Measurements from ENCODE around the gene POFUT2.

Gene POFUT2

GRCh38 chr21:45325206-45326168 is 37.8 kb upstream of the POFUT2 start:
- Histone ChIP-seq H3K4me1 (ENCODE audit: control extremely low read depth in 1 of 4, control insufficient read depth in 4 of 4, insufficient read depth in 4 of 4, low read length in 3 of 4) (peaks cover 0 to 6% (median 1%) of the 10 kb centered on the region in 4 experiments), H3K27me3 (replicated peaks in 2 of 5; ENCODE audit: control insufficient read depth in 4 of 5, insufficient read depth in 5 of 5, low read length in 4 of 5) (peaks cover 0 to 7% (median 0%) of the 10 kb centered on the region in 5 experiments), H3K27ac (ENCODE audit: insufficient read depth in 1 of 2, low read depth in 1 of 2, low read length in 2 of 2, poor library complexity in 1 of 2, severe bottlenecking in 2 of 2) (no peak overlapping the region), H3K4me3 (ENCODE audit: control insufficient read depth in 1 of 7, extremely low read depth in 1 of 7, insufficient read depth in 4 of 7, low read depth in 2 of 7, low read length in 6 of 7) (no peak overlapping the region), H3K9me3 (ENCODE audit: control extremely low read depth in 1 of 5, control insufficient read depth in 4 of 5, insufficient read depth in 2 of 5, low read depth in 1 of 5, low read length in 4 of 5) (no peaks in the 10 kb centered on the region), H3K36me3 (ENCODE audit: control insufficient read depth in 4 of 4, insufficient read depth in 4 of 4, low read length in 3 of 4) (no peaks in the 10 kb centered on the region)
- no peak for DNase-seq
- 67% methylated on average over 22 of the region's 32 CpGs for WGBS (ENCODE audit: insufficient coverage)
- POLR2A ChIA-PET = no interaction called here
- CTCF ChIA-PET = no interaction called here

DNA sequence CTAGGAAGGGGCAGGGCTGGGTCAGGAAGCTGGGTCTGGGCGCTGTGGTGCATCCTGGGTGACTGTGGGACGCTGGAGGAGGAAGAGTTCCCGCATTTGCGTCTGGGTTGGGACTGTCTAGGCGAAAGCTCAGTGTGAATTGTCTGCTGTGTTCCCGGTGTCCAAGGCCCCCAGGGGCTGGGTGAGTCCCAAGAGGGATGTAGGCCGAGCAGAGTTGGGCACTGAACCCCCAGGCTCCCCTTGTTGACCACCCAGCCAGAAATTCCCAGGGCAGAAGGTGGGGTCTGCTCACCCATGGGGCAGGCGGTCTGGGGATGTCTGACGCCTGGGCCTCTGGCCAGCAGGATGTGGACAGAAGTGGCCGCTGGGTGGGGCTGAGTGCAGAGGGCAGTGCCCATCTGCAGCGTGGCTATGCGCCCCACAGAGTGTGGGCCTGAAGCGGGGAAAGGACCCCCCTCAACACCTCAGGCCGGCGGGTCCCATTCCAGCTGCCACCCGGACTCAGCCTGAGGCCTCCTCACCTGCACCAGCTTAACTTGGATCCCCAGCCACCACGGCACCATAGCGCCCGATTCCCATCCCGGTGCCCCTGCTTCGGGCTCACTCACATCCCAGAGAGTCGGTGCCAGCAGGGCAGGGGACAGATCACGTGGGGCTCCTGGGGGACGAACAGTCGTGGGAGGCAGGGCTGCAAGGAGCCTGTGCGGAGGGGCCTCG is 37.0 kb upstream of the POFUT2 start:
- ChIA-PET POLR2A (no interaction called here), CTCF (interaction anchor here (0.6 kb wide), 1 partner anchor 71 kb away, joined by 3 read pairs; no protein-coding TSS in a partner anchor)
- H3K27me3 ChIP-seq (replicated peaks in 2 of 5; ENCODE audit: control insufficient read depth in 4 of 5, insufficient read depth in 5 of 5, low read length in 4 of 5) = peaks cover 0 to 7% (median 0%) of the 10 kb centered on the region in 5 experiments
- H3K27ac ChIP-seq (ENCODE audit: insufficient read depth in 1 of 2, low read depth in 1 of 2, low read length in 2 of 2, poor library complexity in 1 of 2, severe bottlenecking in 2 of 2) = no peak overlapping the region
- peaks cover 0 to 7% (median 3%) of the 10 kb centered on the region in 4 experiments for H3K4me1 ChIP-seq (ENCODE audit: control extremely low read depth in 1 of 4, control insufficient read depth in 4 of 4, insufficient read depth in 4 of 4, low read length in 3 of 4)
- H3K36me3 ChIP-seq (ENCODE audit: control insufficient read depth in 4 of 4, insufficient read depth in 4 of 4, low read length in 3 of 4) = no peaks in the 10 kb centered on the region
- no peak for DNase-seq
- 85% methylated on average over 27 of the region's 27 CpGs for WGBS (ENCODE audit: insufficient coverage)
- H3K9me3 ChIP-seq (ENCODE audit: control extremely low read depth in 1 of 5, control insufficient read depth in 4 of 5, insufficient read depth in 2 of 5, low read depth in 1 of 5, low read length in 4 of 5) = no peaks in the 10 kb centered on the region
- no peak overlapping the region for H3K4me3 ChIP-seq (ENCODE audit: control insufficient read depth in 1 of 7, extremely low read depth in 1 of 7, insufficient read depth in 4 of 7, low read depth in 2 of 7, low read length in 6 of 7)

DNA sequence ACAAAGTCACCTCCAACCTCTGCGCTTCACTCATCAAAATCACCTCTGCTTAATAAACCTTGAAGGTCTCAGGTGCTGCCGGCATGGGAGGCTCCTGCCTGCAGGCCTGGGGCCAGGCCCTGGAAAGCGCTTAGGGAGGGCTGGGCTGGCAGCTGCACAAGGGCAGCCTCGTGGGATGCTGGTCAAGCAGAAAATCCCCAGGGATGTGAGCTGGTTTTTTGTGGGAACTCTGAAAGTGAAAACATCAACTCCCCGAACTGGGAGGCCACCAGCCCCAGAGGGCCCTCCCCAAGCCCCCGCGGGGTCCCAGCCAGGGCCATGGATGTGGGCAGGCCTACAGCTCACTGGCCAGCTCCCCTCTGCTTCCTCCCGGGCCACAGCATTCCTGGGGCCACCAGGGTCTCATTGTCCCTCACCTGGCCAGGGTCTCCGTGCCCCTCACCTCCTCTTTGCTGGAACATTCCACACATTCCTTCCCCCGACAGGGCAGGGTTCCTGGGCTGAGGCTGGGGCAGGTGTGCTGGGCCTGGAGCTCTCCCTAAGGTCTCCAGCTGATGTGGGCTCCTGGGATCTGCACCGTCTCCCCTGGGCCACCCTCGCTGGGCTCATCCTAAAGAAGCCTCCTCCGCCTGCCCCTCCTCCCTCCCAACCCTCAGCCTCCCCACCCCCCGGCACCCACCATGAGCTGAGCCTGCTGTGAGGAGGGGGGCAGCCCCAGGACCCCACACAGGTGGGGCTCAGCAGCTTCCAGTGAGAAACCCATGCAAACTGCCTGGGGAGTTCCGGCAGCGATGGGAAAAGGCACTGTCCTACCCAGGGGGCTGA is 36.0 kb upstream of the POFUT2 start:
- CTCF ChIA-PET = interaction anchor here (0.6 to 1.2 kb wide), 2 partner anchors 70 to 183 kb away, joined by 3 to 5 read pairs; no protein-coding TSS in a partner anchor
- POLR2A ChIA-PET = no interaction called here
- H3K27ac ChIP-seq (ENCODE audit: insufficient read depth in 1 of 2, low read depth in 1 of 2, low read length in 2 of 2, poor library complexity in 1 of 2, severe bottlenecking in 2 of 2) = no peak overlapping the region

GRCh38 chr21:45322960-45323461 is 35.3 kb upstream of the POFUT2 start:
- ChIA-PET CTCF (interaction anchor here (1.2 kb wide), 1 partner anchor 183 kb away, joined by 5 read pairs; no protein-coding TSS in a partner anchor), POLR2A (no interaction called here)
- WGBS (ENCODE audit: insufficient coverage) = 80% methylated on average over 22 of the region's 22 CpGs
- H3K36me3 ChIP-seq (ENCODE audit: control insufficient read depth in 4 of 4, insufficient read depth in 4 of 4, low read length in 3 of 4) = no peaks in the 10 kb centered on the region
- peaks cover 0 to 12% (median 8%) of the 10 kb centered on the region in 4 experiments for H3K4me1 ChIP-seq (ENCODE audit: control extremely low read depth in 1 of 4, control insufficient read depth in 4 of 4, insufficient read depth in 4 of 4, low read length in 3 of 4)
- H3K27me3 ChIP-seq (replicated peaks in 2 of 5; ENCODE audit: control insufficient read depth in 4 of 5, insufficient read depth in 5 of 5, low read length in 4 of 5) = peaks cover 0 to 7% (median 0%) of the 10 kb centered on the region in 5 experiments
- no peaks in the 10 kb centered on the region for H3K9me3 ChIP-seq (ENCODE audit: control extremely low read depth in 1 of 5, control insufficient read depth in 4 of 5, insufficient read depth in 2 of 5, low read depth in 1 of 5, low read length in 4 of 5)
- H3K27ac ChIP-seq (ENCODE audit: insufficient read depth in 1 of 2, low read depth in 1 of 2, low read length in 2 of 2, poor library complexity in 1 of 2, severe bottlenecking in 2 of 2) = no peak overlapping the region
- no peak for DNase-seq
- no peak overlapping the region for H3K4me3 ChIP-seq (ENCODE audit: control insufficient read depth in 1 of 7, extremely low read depth in 1 of 7, insufficient read depth in 4 of 7, low read depth in 2 of 7, low read length in 6 of 7)

More for the DNA sequence above, 36.0 kb upstream of the POFUT2 start:
- no peaks in the 10 kb centered on the region for H3K9me3 ChIP-seq (ENCODE audit: control extremely low read depth in 1 of 5, control insufficient read depth in 4 of 5, insufficient read depth in 2 of 5, low read depth in 1 of 5, low read length in 4 of 5)
- peaks cover 0 to 12% (median 8%) of the 10 kb centered on the region in 4 experiments for H3K4me1 ChIP-seq (ENCODE audit: control extremely low read depth in 1 of 4, control insufficient read depth in 4 of 4, insufficient read depth in 4 of 4, low read length in 3 of 4)
- no peak overlapping the region for H3K4me3 ChIP-seq (ENCODE audit: control insufficient read depth in 1 of 7, extremely low read depth in 1 of 7, insufficient read depth in 4 of 7, low read depth in 2 of 7, low read length in 6 of 7)
- H3K36me3 ChIP-seq (ENCODE audit: control insufficient read depth in 4 of 4, insufficient read depth in 4 of 4, low read length in 3 of 4) = no peaks in the 10 kb centered on the region
- peaks cover 0 to 7% (median 0%) of the 10 kb centered on the region in 5 experiments for H3K27me3 ChIP-seq (replicated peaks in 2 of 5; ENCODE audit: control insufficient read depth in 4 of 5, insufficient read depth in 5 of 5, low read length in 4 of 5)
- DNase-seq = no peak
- WGBS (ENCODE audit: insufficient coverage) = 91% methylated on average over 7 of the region's 16 CpGs

- Histone ChIP-seq H3K4me1 (ENCODE audit: control extremely low read depth in 1 of 4, control insufficient read depth in 4 of 4, insufficient read depth in 4 of 4, low read length in 3 of 4) (peaks cover 0 to 11% (median 8%) of the 10 kb centered on the region in 4 experiments), H3K36me3 (ENCODE audit: control insufficient read depth in 4 of 4, insufficient read depth in 4 of 4, low read length in 3 of 4) (no peaks in the 10 kb centered on the region), H3K27me3 (replicated peaks in 2 of 5; ENCODE audit: control insufficient read depth in 4 of 5, insufficient read depth in 5 of 5, low read length in 4 of 5) (peaks cover 0 to 7% (median 0%) of the 10 kb centered on the region in 5 experiments), H3K4me3 (ENCODE audit: control insufficient read depth in 1 of 7, extremely low read depth in 1 of 7, insufficient read depth in 4 of 7, low read depth in 2 of 7, low read length in 6 of 7) (no peak overlapping the region), H3K27ac (ENCODE audit: insufficient read depth in 1 of 2, low read depth in 1 of 2, low read length in 2 of 2, poor library complexity in 1 of 2, severe bottlenecking in 2 of 2) (no peak overlapping the region), H3K9me3 (ENCODE audit: control extremely low read depth in 1 of 5, control insufficient read depth in 4 of 5, insufficient read depth in 2 of 5, low read depth in 1 of 5, low read length in 4 of 5) (no peaks in the 10 kb centered on the region)
- 49% methylated on average over 12 of the region's 24 CpGs for WGBS (ENCODE audit: insufficient coverage)
- DNase-seq = peak in 2 of 3 donors; percentile 30 to 31
- ChIA-PET POLR2A (no interaction called here), CTCF (interaction anchor here (1.2 kb wide), 1 partner anchor 182 kb away, joined by 5 read pairs; no protein-coding TSS in a partner anchor)
These were observed 34.7 kb upstream of the POFUT2 start for GRCh38 chr21:45322231-45322959.

All from common myeloid progenitor, CD34-positive (primary cell).